Bronchial epithelial cell (primary cell): ENCODE data around the gene TIGD2. TPM values are rescaled to one million over a fixed set of nuclear protein-coding genes. Genes with fewer than 3 reads are reported as not detected.

Source experiments
- DNase-seq: peaks from one replicate; pipeline ENCODE4 v3.0.0-alpha.2; 2010; ENCODE audit warnings: low read depth
- FAIRE-seq: peaks from 2 replicates; lab custom pipeline; 2011; peaks lifted over from hg19 to GRCh38; lab: Jason Lieb, UNC
- H3K27me3 ChIP-seq: 2 replicates; pipeline ENCODE4 v1.5.1; 2011; ENCODE audit warnings: low read length; ENCODE audit not compliant: control insufficient read depth, insufficient read depth
- H3K36me3 ChIP-seq: 2 replicates; pipeline ENCODE4 v1.5.1; 2011; ENCODE audit warnings: low read length; ENCODE audit not compliant: control insufficient read depth, insufficient read depth
- H3K4me3 ChIP-seq: 2 replicates; pipeline ENCODE4 v1.5.1; 2011; ENCODE audit warnings: mild to moderate bottlenecking, low read depth, low read length, control low read depth
- total RNA-seq: library from RNA; depleted of rRNA; stranded (reverse); fragments of >200 nt; gene quantifications from 2 replicates; pipeline ENCODE4 v1.2.1, GENCODE V29; 2014
- TF ChIP-seq, protein P1 (sequence below): IDR thresholded peaks from 2 replicates; pipeline ENCODE4 v1.5.1; 2011; ENCODE audit warnings: mild to moderate bottlenecking, moderate library complexity, low read length, control low read depth, inconsistent platforms; ENCODE audit not compliant: insufficient read depth, severe bottlenecking

The TIGD2 gene
- total RNA-seq, 1 donor from 2014 or later = 9.2 TPM

DNA sequence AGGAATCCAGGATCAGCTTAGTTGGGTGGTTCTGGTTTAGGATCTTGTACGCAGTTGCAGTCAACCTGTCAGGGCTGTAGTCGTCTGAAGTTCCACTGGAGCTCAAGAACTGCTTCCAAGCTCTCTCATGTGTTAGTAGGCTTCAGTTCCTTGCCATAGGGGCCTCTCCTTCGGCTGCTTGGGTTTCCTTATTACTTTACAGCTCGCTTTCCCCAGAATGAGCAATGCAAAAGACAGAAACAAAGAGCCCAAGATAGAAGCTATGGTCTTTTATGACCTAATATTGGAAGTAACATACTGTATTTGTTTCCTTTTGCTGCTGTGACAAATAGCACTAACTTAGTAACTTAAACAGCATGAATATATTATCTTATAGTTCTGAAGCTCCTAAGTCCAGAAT, 51.7 kb downstream of the TIGD2 start:
- Histone ChIP-seq H3K4me3 (no peak overlapping the region), H3K36me3 (no peaks in the 10 kb centered on the region), H3K27me3 (no peaks in the 10 kb centered on the region)
- TF ChIP-seq, protein P1, sequence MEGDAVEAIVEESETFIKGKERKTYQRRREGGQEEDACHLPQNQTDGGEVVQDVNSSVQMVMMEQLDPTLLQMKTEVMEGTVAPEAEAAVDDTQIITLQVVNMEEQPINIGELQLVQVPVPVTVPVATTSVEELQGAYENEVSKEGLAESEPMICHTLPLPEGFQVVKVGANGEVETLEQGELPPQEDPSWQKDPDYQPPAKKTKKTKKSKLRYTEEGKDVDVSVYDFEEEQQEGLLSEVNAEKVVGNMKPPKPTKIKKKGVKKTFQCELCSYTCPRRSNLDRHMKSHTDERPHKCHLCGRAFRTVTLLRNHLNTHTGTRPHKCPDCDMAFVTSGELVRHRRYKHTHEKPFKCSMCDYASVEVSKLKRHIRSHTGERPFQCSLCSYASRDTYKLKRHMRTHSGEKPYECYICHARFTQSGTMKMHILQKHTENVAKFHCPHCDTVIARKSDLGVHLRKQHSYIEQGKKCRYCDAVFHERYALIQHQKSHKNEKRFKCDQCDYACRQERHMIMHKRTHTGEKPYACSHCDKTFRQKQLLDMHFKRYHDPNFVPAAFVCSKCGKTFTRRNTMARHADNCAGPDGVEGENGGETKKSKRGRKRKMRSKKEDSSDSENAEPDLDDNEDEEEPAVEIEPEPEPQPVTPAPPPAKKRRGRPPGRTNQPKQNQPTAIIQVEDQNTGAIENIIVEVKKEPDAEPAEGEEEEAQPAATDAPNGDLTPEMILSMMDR = no peak
- FAIRE-seq = no peak
- no peak for DNase-seq

DNA sequence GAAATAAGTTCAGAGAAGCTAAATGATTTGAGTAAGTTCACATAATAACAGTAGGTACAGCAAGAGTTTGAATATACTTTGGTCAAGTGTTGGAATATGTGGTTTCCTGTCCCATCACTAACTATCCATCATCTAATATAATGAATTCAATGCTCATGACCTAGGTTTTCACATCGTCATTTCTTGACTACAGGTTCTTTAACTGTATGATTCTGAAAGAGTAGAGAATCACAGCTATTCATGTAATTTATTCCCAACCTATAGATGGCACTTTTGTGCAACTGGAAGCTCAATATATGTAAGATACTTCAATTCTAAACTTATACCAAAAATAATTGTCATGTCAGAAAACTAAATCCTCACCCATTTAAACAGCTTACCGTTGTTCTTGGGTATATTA, 53.1 kb downstream of the TIGD2 start:
- no peaks in the 10 kb centered on the region for H3K27me3 ChIP-seq
- no peak for DNase-seq
- TF ChIP-seq, protein P1 = no peak
- no peak overlapping the region for H3K4me3 ChIP-seq
- FAIRE-seq = no peak
- no peaks in the 10 kb centered on the region for H3K36me3 ChIP-seq

Other genes with a start within 250 kb of the TIGD2 start
- 5.8 and 6.0 TPM in 2 replicates for gene FAM13A, start 54.3 kb upstream of the TIGD2 start, total RNA-seq
- not detected in 2 replicates for gene GPRIN3, start 196.3 kb downstream of the TIGD2 start, total RNA-seq